Stimulated activated CD4-positive, alpha-beta T cell treated with anti-CD3 and anti-CD28 coated beads, TNF-alpha, amount 100 ng/mL, for 1 hour (primary cell): Measurements from ENCODE around the gene AMZ2.

ENCODE experiments used
- DNase-seq, 3 donors: peaks; one replicate each; pipeline ENCODE4 v3.0.0-alpha.2; 2020; ENCODE audit warnings: low read depth in 3 of 3, low spot score in 1 of 3

The AMZ2 gene

GRCh38 chr17:68290268-68290954 is 42.6 kb downstream of the AMZ2 start:
- DNase-seq: peak in 2 of 3 donors; percentile 22 to 26

GRCh38 chr17:68290955-68291835 is 43.4 kb downstream of the AMZ2 start, which contains the start of the genes ARSG and SLC16A6:
Gene ARSG (plus strand): TSS chr17:68291495. CDS start chr17:68307494, 15,999 bp downstream.
Gene SLC16A6 (minus strand): TSS chr17:68291127. CDS start chr17:68278320, 12,807 bp downstream.
- peak; percentile 54 to 77 (median 56) for DNase-seq

GRCh38 chr17:68291836-68292688 is 44.2 kb downstream of the AMZ2 start:
- DNase-seq: peak; percentile 73 to 83 (median 83)

GRCh38 chr17:68292689-68293040 is 44.8 kb downstream of the AMZ2 start:
- DNase-seq: no peak

GRCh38 chr17:68293490-68294195 is 45.8 kb downstream of the AMZ2 start:
- DNase-seq: no peak

- no peak for DNase-seq
Measured at GRCh38 chr17:68294196-68294555, 46.3 kb downstream of the AMZ2 start.

- no peak for DNase-seq
Measured at GRCh38 chr17:68294617-68295016, 46.8 kb downstream of the AMZ2 start.

GRCh38 chr17:68295086-68295485 is 47.2 kb downstream of the AMZ2 start:
- DNase-seq: peak in 1 of 3 donors; percentile 27

GRCh38 chr17:68296217-68297191 is 48.7 kb downstream of the AMZ2 start:
- DNase-seq: peak in 1 of 3 donors; percentile 31

- no peak for DNase-seq
Measured at GRCh38 chr17:68297195-68297594, 49.4 kb downstream of the AMZ2 start.

GRCh38 chr17:68298601-68299000 is 50.8 kb downstream of the AMZ2 start:
- no peak for DNase-seq

- no peak for DNase-seq
Measured at GRCh38 chr17:68299817-68300216, 52.0 kb downstream of the AMZ2 start.

GRCh38 chr17:68301438-68301959 is 53.7 kb downstream of the AMZ2 start:
- no peak for DNase-seq

- DNase-seq: no peak
Measured at GRCh38 chr17:68302066-68302564, 54.3 kb downstream of the AMZ2 start.

GRCh38 chr17:68302666-68303065 is 54.8 kb downstream of the AMZ2 start:
- DNase-seq: no peak

GRCh38 chr17:68304706-68305105 is 56.9 kb downstream of the AMZ2 start:
- DNase-seq: no peak

- no peak for DNase-seq
Measured at GRCh38 chr17:68305142-68305541, 57.3 kb downstream of the AMZ2 start.
